Pancreas (tissue), 10 donors: Measurements from ENCODE around the gene OXNAD1. TPM values are rescaled to one million over a fixed set of nuclear protein-coding genes. Genes with fewer than 3 reads are reported as not detected.

ENCODE experiments used
- ATAC-seq, 4 donors: fragments of 200-7000 bp; cut with Tn5 transposase; one replicate each; pipeline versions ENCODE4 v1.8.0 to v1.9.1; 2020; ENCODE audit warnings: mild to moderate bottlenecking in 4 of 4, moderate library complexity in 4 of 4
- DNase-seq, 6 donors: peaks; one replicate each; pipeline ENCODE4 v3.0.0-alpha.2; 2020
- FAIRE-seq: peaks from 2 replicates; lab custom pipeline; 2012; peaks lifted over from hg19 to GRCh38; lab: Jason Lieb, UNC
- H3K27ac ChIP-seq, 4 donors: fragments of 200-600 bp; sonication (generic); 1 replicate in 3 of 4; 2 replicates in 1 of 4; pipeline versions ENCODE4 v1.5.0 to v1.8.0; 2020
- H3K27me3 ChIP-seq, 4 donors: fragments of 200-600 bp; one replicate each; pipeline ENCODE4 v1.8.0; 2021
- H3K36me3 ChIP-seq, 3 donors: fragments of 200-600 bp; sonication (generic) in 1 of 3; one replicate each; pipeline versions ENCODE4 v1.5.0 to v1.8.0; 2020 to 2021
- H3K4me1 ChIP-seq, 3 donors: fragments of 200-600 bp; one replicate each; pipeline ENCODE4 v1.8.0; 2021
- H3K4me3 ChIP-seq, 4 donors: fragments of 200-600 bp; sonication (generic) in 2 of 4; one replicate each; pipeline versions ENCODE4 v1.5.0 to v1.8.0; 2020 to 2021
- H3K9me3 ChIP-seq, 4 donors: fragments of 200-600 bp; one replicate each; pipeline ENCODE4 v1.8.0; 2021
- CTCF ChIP-seq, 4 donors: fragments of 200-600 bp; sonication (generic) in 3 of 4; IDR thresholded peaks; one replicate each; pipeline versions ENCODE4 v1.5.0 to v1.8.0; 2021; ENCODE audit warnings: antibody characterized with exemption in 4 of 4
- WGBS, 2 donors: extraction: QIAGEN DNeasy Blood & Tissue Kit; methylation state at CpG; one replicate each; pipeline ENCODE4 v1.1.7; 2013; 5-methylcytosine and 5-hydroxymethylcytosine counted together
- intact Hi-C, 3 donors: fragments of 100-400 bp; cut with DNase I; formaldehyde crosslinking; loops; one replicate each; pipeline versions ENCODE4 v1.11.1 to v1.14.2; 2022
- polyA plus RNA-seq, 2 donors: library from polyadenylated mRNA; stranded (reverse); fragments of 200-250 nt; gene quantifications; one replicate each; pipeline ENCODE4 v1.2.3, GENCODE V29; 2013
- total RNA-seq, 6 donors: library from RNA; stranded (reverse); fragmentation: NEBNext Ultra II Directional in 4 of 6; extraction: Animal tissue kit (Norgen Biotek cat#: 25700) in 4 of 6; gene quantifications; one replicate each; pipeline versions ENCODE4 v1.2.1 to v1.2.4, GENCODE V29; 2021 to 2023
- donor health status: healthy with polysubstance abuse.
- donor health status: DM: no; HTN: no; CAD: no; lungs with moderate emphysema.
- donor health status: DM: no; HTN: no; CAD: no.
- donor health status: control.
- donor health status: control.
- donor health status: Bipolar disorder and iron deficiency.
- donor health status: DM: yes; HTN: yes; CAD: no.
- donor health status: DM: no; HTN: no; CAD: no.
- donor health status: DM: no; HTN: no; CAD: no.
- donor health status: DM: yes; HTN: yes; CAD: no.

The OXNAD1 gene
- total and polyA plus RNA-seq, 8 donors, result 2.8 to 6.7 (median 4.0) TPM

GRCh38 chr3:16349986-16350596 lies 85.1 kb downstream of the OXNAD1 start:
- Histone ChIP-seq H3K36me3 (no peaks in the 10 kb centered on the region), H3K9me3 (no peaks in the 10 kb centered on the region), H3K27me3 (no peaks in the 10 kb centered on the region), H3K27ac (no peak overlapping the region), H3K4me1 (no peaks in the 10 kb centered on the region), H3K4me3 (no peak overlapping the region)
- FAIRE-seq, result no peak
- no peak for DNase-seq
- intact Hi-C loops, result no loop called here
- no peak for TF ChIP-seq CTCF (IDR thresholded peaks at IDR 0.05)
- no peak for ATAC-seq
- 36 to 44% methylated on average over 2 of the region's 2 CpGs for WGBS, 2 donors

GRCh38 chr3:16350597-16351318 lies 85.7 kb downstream of the OXNAD1 start:
- no peaks in the 10 kb centered on the region for H3K36me3 ChIP-seq
- H3K27me3 ChIP-seq, result no peaks in the 10 kb centered on the region
- H3K27ac ChIP-seq, result no peak overlapping the region
- intact Hi-C loops, result no loop called here
- no peaks in the 10 kb centered on the region for H3K9me3 ChIP-seq
- no peak for ATAC-seq
- no peak for TF ChIP-seq CTCF (IDR thresholded peaks at IDR 0.05)
- no peak overlapping the region for H3K4me3 ChIP-seq
- no peak for FAIRE-seq
- no peaks in the 10 kb centered on the region for H3K4me1 ChIP-seq
- 86 to 94% methylated on average over 5 of the region's 5 CpGs for WGBS, 2 donors
- DNase-seq, result no peak

- DNase-seq (no peak), ATAC-seq (no peak), FAIRE-seq (no peak)
- Histone ChIP-seq H3K9me3 (no peaks in the 10 kb centered on the region), H3K4me3 (no peak overlapping the region), H3K36me3 (no peaks in the 10 kb centered on the region), H3K4me1 (no peaks in the 10 kb centered on the region), H3K27me3 (no peaks in the 10 kb centered on the region), H3K27ac (no peak overlapping the region)
- intact Hi-C loops, result no loop called here
- WGBS, 2 donors, result 48 to 52% methylated on average over 2 of the region's 2 CpGs
- TF ChIP-seq CTCF (IDR thresholded peaks at IDR 0.05), result no peak
Observed at GRCh38 chr3:16352428-16352827, 87.4 kb downstream of the OXNAD1 start.

- DNase-seq, result no peak
- intact Hi-C loops, result no loop called here
- Histone ChIP-seq H3K36me3 (no peaks in the 10 kb centered on the region), H3K27me3 (no peaks in the 10 kb centered on the region), H3K9me3 (no peaks in the 10 kb centered on the region), H3K27ac (no peak overlapping the region), H3K4me3 (no peak overlapping the region), H3K4me1 (no peaks in the 10 kb centered on the region)
- no peak for FAIRE-seq
- WGBS, 2 donors, result 90 to 98% methylated on average over 3 of the region's 3 CpGs
- no peak for ATAC-seq
- TF ChIP-seq CTCF (IDR thresholded peaks at IDR 0.05), result no peak
Observed at GRCh38 chr3:16354291-16354690, 89.3 kb downstream of the OXNAD1 start.

Other genes with a start within 250 kb of the OXNAD1 start
- gene GALNT15, start 90.5 kb upstream of the OXNAD1 start, total RNA-seq, result 1 to 10 TPM in 5 of 6 donors, under 1 TPM in 1; 0.78 to 5.6 (median 2.0) TPM
- 1 to 10 TPM; 2.8 TPM for gene GALNT15, start 90.5 kb upstream of the OXNAD1 start, polyA plus RNA-seq
- gene DPH3, start 269 bp upstream of the OXNAD1 start, total RNA-seq, result 1 to 10 TPM; 4.1 to 8.5 (median 6.8) TPM
- gene DPH3, start 269 bp upstream of the OXNAD1 start, polyA plus RNA-seq, result 1 to 10 TPM; 4.1 to 8.8 TPM
- 10 to 100 TPM in 1 of 6 donors, 1 to 10 TPM in 5; 1.9 to 14.0 (median 2.8) TPM for gene RFTN1, start 248.5 kb downstream of the OXNAD1 start, total RNA-seq
- 1 to 10 TPM; 3.0 to 4.1 TPM for gene RFTN1, start 248.5 kb downstream of the OXNAD1 start, polyA plus RNA-seq